HG02938 (cell line): ENCODE results near the gene ZNF362.
"Not testable (repeated sequence)": the region's sequence is repeated elsewhere in the genome, so short reads cannot be mapped to it uniquely, and the experiment has no call there.

Experiments
- ATAC-seq: cut with Tn5 transposase; IDR thresholded peaks from one replicate; pipeline ENCODE4 v1.9.1; 2021; ENCODE audit warnings: mild to moderate bottlenecking, moderate library complexity; ENCODE audit not compliant: unreplicated experiment

The ZNF362 gene, protein sequence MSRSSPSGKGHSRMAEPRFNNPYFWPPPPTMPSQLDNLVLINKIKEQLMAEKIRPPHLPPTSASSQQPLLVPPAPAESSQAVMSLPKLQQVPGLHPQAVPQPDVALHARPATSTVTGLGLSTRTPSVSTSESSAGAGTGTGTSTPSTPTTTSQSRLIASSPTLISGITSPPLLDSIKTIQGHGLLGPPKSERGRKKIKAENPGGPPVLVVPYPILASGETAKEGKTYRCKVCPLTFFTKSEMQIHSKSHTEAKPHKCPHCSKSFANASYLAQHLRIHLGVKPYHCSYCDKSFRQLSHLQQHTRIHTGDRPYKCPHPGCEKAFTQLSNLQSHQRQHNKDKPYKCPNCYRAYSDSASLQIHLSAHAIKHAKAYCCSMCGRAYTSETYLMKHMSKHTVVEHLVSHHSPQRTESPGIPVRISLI

DNA sequence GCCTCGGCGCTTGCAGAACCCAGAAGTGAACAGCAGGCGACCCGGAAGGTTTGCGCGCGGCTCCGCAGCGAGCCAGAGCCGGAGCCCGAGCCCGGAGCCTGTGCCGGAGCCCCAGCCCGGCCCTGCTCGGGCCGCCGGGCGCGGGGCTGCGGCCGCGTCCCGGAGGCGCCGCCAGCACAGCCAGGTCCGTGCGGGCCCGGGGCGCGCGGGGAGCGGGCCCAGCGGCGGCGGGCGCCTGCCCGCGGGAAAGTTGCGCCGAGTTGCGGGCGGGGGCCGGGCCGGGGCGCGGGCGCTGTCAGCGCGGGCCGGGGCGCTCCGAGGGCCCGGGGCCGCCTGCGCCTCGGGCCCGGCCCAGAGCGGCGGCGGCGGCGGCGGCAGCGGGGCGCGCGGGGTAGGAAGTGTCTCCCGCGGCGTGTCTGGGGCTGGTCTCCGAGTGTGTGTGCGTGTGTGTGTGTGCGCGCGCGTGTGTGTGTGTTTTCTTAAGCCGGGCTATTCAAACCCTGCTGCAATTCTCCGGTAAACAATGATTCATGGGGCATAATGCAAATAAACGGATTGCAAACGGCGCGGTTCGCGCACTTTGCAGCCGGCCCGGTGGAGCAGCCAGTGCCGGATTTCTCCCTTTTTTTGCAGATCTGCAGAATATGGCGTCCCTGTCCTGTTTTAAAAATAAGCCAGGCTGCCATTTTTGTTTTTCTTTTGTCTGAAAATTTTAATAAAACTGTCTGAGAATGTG lies at the start of gene ZNF362:
ZNF362 (plus strand) TSS at position 22 of the 736 bp plus-strand sequence. CDS start 14,083 bp downstream, outside the sequence.
- no peak for ATAC-seq

GRCh38 chr1:33211972-33212371 lies 44.3 kb upstream of the ZNF362 start:
- no peak for ATAC-seq

- no peak for ATAC-seq
Observed at GRCh38 chr1:33219886-33220661, 36.2 kb upstream of the ZNF362 start.

DNA sequence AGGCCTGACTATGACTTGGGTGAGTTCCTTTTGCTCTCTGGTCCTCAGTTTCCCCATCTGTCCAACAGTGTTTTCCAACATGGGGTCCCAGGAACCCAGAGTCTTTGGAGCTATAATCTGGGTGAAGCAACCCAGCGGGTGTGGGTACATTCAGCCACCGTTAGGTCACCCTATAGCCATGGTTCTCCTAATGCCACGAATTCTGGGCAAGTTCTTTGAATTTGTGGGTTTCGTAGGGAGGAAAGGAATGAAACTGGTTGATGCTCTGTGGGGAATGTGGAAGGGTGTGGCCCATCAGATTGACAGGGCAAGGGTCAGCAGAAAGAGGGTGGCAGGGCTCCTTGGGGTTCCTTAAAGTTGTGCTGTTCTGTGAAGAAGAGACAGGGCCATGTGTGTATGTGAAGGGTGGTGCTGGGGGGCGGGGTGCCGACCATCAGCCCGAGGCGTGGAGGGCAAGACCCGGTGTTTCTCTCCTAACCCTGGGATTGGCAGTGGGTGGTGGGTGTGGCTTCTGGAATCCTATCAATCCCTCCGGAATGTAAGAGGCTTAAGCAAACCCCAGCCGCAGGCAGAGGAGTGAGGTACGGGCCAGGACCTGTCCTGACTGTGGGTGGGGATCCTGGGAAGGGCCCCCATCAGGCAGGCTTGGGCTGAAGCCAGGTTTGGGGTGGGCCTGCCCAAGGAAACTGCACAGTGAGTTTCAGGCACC lies 35.5 kb upstream of the ZNF362 start:
- no peak for ATAC-seq

DNA sequence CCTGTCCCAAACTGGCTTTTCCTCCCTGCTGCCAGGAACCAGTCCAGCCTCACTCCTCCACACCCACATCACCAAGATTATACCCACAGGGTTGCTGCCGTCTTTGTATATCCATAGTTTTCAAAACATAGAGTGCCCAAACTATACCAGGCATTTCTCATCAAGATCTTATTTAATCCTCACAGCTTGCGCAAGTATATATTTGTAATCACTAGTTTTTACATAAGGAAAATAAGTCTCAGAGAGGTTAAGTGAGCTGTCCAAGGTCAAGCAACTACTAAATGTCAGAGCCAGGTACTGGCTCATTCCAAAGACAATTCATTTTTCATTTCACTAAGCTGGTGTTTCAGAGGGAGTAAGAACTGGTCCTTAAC lies 34.9 kb upstream of the ZNF362 start:
- no peak for ATAC-seq

DNA sequence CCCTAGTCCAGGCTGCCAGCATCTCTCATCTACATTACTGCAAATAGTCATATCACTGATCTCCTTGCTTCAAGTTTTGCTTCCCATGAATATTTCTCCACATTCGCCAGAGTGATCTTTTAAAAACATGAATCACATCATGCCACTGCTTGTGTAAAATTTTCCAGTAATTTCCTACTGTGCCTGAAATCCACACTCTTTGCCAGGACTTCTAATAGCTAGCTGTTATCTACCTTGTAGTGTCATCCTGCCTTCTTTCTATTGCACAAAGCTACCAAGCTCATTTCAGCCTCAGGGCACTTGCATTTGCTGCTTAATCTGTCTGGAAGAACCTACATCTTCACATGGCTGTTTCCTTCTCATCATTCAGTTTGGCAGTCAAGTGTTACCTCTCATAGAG lies 33.9 kb upstream of the ZNF362 start:
- no peak for ATAC-seq

DNA sequence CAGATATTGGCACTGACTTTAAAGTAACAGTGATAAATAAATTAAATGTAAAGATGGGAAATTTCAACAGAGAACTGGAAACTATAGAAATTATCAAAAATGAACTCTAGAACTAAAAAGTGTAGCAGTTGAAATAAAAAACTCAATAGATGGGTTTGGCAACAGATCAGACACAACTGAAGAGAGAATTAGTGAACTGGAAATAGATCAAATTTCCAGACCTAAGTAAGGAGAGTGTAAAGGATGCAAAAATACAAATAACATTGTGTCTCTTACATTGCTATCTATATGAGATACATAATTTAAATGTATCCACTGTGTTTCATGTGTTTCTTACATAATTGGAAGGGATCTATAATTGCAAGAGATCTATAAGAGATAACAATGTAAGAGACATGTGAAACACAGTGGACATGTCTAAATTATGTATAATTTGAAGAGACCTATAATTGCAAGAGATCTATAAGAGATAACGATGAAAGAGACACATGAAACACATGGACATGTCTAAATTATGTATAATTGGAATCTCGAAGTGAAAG lies 32.1 kb upstream of the ZNF362 start:
- no peak for ATAC-seq

DNA sequence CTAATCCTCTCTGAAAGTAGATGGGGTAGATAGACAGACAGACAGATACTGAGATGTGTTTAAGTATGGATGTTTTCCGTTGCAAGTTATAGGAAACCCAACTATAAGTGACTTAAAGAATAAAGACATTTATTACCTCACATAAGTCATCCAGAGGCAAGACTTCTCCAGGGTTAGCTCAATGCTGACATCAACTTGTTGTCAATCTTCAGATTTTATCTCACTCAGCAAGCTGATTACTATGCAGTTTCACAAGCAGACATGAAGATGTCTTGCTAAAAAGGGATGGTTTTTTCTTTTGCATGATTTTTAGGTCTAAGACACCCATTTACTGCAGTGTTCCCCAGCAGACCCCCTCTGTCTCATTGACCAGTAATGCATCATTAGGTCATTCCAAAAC lies 30.7 kb upstream of the ZNF362 start:
- ATAC-seq = no peak

DNA sequence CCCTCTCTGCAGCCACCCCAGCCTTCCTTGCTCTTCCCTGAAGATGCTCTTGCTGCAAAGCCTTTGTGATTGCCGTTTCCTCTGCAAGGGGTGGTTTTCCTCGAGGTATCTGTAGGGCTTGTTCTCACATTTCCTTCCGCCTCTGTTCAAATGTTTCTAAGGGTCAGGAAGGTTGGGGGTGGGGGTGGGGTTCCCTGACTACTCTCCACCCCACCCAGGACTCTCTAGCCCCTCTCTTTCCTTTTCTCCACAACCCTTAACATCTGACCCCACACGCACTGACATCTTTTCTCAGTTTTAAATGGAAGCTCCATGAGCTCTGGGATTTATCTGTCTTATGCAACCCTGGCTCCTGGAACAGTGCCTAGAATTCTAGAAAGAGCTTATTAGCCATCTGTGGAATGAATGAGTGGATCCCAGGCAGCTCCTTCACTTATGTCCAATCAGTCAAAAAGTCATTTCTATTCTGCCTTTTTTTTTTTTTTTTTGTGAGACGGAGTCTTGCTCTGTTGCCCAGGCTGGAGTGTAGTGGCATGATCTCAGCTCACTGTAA lies 27.3 kb upstream of the ZNF362 start:
- no peak for ATAC-seq

DNA sequence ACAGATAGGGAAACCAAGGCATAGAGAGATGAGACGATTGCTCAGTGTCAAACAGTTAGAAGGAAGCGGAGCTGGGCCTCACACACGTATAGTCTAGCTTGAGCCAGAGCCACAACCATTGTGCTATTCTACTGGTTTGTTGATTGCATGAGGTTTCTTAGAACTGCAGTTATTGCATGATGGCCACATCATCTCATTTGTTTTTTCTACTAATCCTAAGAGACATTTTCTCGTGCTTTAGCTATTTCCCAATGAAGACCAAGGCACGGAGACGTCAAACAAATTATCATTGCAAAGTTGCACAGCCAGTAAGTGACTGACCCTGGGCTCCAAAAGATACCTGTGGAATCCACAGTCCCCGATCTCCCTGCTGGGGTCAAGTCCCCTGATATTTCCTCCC lies 25.1 kb upstream of the ZNF362 start:
- no peak for ATAC-seq

- no peak for ATAC-seq
Observed at GRCh38 chr1:33232716-33233115, 23.6 kb upstream of the ZNF362 start.

- ATAC-seq = no peak
Observed at GRCh38 chr1:33234131-33234530, 22.2 kb upstream of the ZNF362 start.

DNA sequence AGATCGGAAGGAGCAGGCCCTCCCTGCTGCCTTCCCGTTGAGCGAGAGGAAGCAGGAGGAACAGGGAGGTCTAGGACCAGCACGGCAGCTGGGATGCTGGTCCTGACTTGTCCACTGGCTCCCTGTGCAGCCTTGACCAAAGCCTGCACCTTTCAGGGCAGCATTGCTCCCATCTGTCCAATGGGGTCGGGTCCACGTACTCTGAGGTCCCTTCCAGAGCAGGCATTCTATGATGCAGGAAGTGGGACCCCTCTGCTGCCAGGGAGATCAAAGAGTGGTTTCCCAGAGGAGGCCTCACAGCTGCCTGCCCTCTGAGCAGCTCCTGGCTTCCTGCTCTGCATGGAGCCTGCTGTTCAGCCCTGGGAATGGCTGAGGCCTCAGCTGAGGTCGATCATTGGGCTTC lies 21.7 kb upstream of the ZNF362 start:
- no peak for ATAC-seq

- no peak for ATAC-seq
Observed at GRCh38 chr1:33235521-33235920, 20.8 kb upstream of the ZNF362 start.

- no peak for ATAC-seq
Observed at GRCh38 chr1:33236498-33236897, 19.8 kb upstream of the ZNF362 start.

GRCh38 chr1:33237579-33237978 lies 18.7 kb upstream of the ZNF362 start:
- ATAC-seq = no peak

GRCh38 chr1:33238194-33238724 lies 18.0 kb upstream of the ZNF362 start:
- not testable (repeated sequence) for ATAC-seq

DNA sequence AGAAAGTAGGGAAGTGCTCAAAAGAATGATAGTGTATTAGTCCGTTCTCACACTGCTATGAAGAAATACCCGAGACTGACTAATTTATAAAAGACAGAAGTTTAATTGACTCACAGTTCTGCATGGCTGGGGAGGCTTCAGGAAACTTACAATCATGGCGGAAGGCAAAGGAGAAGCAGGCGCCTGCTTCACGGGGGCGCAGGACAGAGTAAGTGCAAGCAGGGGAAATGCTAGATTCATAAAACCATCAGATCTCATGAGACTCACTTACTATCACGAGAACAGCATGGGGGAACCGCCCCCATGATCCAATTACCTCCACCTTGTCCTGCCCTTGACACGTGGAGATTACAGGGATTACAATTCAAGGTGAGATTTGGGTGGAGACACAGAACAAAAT lies 16.9 kb upstream of the ZNF362 start:
- not testable (repeated sequence) for ATAC-seq

GRCh38 chr1:33241866-33242265 lies 14.4 kb upstream of the ZNF362 start:
- no peak for ATAC-seq

- no peak for ATAC-seq
Observed at GRCh38 chr1:33242652-33243051, 13.6 kb upstream of the ZNF362 start.
